ENCODE results near the gene MSL2.
"Not testable (repeated sequence)": the region's sequence is repeated elsewhere in the genome, so short reads cannot be mapped to it uniquely, and the experiment has no call there.

The MSL2 gene

DNA sequence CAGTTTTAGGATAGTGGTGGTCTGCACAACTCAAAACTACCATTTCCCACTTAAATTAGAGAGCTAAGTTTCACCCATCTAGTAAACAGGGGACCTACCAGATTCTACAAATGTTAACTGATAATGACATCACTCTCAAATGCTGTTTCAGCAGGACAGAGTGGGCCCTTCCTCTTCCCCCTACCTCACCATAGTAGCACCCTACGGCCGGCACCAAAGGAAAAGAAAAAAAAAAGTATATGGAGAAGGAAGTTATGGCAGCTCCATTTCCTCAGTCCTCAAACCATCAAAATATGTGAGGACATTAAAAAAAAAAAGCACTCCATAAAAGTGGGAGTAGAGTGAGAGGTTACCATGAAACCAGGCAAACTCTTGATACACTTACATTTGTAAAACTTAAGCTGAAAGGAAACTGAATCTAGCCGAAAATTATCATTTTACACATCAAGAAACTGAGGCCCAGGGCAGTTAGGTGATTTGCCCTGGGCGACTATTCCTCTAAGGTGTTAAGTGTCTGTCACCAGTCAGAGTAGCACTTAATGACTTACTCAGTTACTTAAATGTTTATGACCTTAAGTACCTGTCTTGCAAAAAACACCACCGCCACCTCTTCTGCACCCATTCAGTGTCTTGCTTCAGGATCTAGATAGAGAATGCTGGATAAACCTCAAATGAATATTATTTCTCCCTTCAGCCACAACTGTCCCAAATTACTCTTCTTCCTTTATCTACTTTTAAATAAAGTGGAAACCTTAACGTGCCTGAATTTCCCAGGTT lies 2.7 kb downstream of the MSL2 start:
- DNase-seq (ENCODE audit: low read depth), result peak; percentile 21

DNA sequence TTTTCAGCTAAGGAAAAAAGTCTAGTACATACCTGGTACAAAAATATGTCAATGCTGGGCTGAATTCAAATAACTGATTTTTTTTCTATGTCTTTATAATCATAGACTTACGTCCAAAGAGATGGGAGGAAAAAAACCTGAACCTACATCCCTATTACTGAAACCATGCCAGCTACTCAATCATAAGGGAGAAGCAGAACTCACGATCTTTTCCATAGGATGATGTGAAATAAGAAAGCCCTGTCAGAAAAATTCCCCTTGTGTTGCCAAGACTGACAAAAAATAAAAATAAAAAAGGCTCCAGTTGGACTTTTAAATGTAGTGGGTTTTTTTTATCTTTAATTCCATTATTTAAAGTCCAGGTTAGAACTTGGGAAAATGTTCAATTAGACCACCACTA lies 3.3 kb downstream of the MSL2 start:
- DNase-seq (ENCODE audit: low read depth), result peak; percentile 20

DNA sequence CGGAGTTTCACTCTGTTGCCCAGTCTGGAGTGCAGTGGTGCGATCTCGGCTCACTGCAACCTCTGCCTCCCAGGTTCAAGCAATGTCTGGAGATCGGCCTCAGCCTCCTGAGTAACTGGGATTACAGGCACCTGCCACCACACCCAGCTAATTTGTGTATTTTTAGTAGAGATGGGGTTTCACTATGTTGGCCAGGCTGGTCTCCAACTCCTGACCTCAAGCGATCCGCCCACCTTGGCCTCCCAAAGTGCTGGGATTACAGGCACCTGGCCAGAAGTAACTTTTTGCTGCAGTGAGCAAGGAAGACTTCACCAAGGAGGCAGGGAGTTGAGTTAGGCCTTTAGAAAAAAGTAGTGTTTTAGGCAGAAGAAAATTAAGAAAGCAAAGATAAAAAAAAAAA lies 3.9 kb downstream of the MSL2 start:
- DNase-seq (ENCODE audit: low read depth), result not testable (repeated sequence)

DNA sequence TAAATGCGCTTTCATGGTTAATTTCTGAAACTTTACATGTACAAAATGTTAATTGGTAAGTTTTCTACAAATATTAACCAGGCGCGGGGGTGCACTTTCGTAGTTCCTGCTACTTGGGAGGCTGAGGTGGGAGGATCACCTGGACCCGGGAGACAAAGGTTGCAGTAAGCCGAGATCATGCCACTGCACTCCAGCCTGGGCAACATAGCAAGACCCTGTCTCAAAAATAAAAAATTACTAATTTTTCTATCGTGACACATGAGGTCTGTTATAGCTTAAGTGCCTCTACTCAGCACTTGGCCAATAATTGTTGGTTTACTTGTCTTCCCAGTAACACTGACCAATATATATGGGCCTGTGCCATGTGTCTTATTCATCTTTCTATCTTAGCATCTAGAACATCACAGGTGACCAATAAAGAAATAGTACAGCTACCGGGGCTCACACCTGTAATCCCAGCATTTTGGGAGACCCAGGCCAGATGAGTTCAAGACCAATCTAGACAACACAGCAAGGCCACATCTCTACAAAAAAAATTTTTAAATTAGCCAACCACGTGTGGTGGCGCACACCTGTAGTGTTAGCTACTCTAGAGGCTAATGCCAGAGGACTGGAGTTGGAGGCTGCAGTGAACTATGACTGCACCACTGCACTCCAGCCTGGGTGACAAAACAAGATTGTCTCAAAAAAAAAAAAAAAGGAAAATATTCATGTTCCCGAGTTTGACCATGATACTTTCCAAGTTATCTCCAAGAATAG lies 6.1 kb downstream of the MSL2 start:
- no peak for DNase-seq (ENCODE audit: low read depth)

DNA sequence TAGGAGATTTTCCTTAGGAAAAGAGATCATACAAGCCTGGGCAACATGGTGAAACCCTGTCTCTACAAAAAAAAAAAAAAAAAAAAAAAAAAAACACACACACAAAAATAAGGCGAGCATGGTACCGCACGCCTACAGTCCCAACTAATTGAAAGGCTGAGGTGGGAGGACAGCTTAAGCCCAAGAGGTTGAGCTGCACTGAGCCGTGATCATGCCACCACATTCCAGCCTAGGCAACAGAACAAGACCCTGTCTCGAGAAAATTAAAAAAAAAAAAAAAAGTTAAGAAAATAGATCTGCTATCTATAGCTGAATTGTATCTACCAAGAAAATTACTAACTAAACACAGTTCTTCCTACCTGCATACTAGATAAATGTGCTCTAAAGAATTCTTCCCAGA lies 7.1 kb downstream of the MSL2 start:
- no peak for DNase-seq (ENCODE audit: low read depth)

DNA sequence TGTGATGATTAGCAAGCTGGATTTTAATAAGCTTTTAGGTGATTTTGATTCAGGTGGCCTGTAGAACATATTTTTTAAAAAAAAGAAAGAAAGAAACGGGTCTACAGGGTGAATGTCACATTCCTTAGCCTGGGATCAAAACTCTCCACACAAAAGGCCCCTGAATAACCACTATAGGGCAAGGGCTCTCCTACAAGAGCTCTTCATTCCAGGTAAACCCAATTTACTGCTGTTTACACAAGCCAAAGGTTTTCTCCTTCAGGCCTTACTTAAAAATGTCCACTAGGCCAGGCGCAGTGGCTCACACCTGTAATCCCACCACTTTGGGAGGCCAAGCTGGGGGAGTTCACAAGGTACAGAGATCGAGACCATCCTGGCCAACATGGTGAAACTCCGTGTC lies 8.3 kb downstream of the MSL2 start:
- no peak for DNase-seq (ENCODE audit: low read depth)

DNA sequence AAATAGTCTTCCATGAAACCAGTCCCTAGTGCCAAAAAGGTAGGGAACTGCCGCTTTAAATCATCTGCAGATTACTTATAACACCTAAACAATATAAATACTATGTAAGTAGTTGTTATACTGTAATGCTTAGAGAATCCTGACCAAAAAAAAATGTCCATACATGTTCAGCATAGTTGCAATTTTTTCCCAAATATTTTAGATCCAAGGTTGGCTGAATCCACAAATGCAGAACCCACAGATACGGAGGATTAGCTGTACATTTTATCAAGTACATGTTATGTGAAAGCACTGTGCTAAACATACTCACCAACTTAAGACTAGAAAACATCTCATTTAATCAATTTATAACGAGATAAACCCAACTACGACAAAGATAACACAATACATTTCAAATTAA lies 9.3 kb downstream of the MSL2 start:
- peak; percentile 91 for DNase-seq (ENCODE audit: low read depth)

DNA sequence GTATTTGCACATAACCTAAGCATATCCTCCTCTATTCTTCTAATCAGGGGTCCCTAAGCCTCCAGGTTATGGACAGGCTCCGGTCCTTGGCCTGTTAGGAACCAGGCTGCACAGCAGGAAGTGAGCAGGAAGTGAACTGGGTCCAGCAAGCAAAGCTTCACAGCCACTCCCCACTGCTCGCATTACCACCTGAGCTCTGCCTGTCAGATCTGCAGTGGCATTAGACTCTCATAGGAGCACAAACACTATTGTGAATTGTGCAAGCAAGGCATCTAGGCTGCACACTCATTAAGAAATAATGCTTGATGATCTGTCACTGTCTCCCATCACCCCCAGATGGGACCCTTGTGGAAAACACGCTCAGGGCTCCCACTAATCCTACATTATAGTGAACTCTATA lies 9.8 kb downstream of the MSL2 start:
- peak; percentile 51 for DNase-seq (ENCODE audit: low read depth)

DNA sequence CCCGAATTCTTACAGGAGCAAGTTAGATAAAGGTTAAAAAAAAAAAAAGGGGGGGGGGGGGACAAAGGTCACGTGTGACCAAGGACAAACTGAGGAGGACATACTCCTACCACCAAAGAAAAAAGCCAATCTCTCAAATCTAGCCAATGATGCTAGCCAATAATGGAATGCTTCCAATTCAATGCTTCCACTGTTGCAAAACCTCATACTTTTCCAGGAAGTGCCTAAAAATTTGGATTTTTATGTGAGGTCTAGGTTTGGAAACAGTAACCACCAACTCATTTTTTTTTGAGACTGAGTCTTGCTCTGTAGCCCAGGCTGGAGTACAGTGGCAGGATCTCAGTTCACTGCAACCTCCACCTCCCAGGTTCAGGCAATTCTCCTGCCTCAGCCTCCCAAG lies 11.4 kb downstream of the MSL2 start:
- no peak for DNase-seq (ENCODE audit: low read depth)

DNA sequence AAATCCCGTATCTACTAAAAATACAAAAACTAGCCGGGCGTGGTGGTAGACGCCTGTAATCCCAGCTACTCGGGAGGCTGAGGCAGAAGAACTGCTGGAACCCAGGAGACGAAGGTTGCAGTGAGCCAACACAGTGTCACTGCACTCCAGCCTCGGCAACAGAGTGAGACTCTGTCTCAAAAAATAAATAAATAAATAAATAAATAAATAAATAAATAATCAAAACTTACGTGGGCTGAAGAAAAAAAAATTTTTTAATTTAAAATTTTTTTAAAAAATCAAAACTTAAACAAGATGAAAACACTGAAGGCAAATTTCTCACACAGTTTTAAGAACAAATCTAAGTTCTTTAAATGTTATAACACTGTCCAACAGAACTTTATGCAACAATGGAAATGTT lies 14.4 kb downstream of the MSL2 start:
- DNase-seq (ENCODE audit: low read depth), result no peak

DNA sequence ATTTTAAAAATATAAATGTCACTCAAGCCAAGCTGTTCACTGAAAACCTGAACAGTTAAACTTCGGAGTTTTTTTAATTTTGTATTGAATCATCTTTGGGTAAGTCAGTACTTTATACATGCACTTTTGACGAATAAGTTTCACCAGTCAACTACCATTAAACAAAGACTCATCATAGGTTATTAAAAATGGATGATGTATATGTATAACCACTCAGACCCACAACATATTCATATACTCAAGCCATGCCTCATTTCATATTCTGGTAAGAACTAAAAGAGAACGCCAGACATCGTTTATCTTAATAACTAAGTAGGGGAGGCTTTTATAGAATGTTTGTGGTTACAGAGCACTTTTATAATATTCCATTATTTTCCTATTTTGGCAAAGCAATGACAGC lies 18.3 kb downstream of the MSL2 start:
- DNase-seq (ENCODE audit: low read depth), result peak; percentile 39

DNA sequence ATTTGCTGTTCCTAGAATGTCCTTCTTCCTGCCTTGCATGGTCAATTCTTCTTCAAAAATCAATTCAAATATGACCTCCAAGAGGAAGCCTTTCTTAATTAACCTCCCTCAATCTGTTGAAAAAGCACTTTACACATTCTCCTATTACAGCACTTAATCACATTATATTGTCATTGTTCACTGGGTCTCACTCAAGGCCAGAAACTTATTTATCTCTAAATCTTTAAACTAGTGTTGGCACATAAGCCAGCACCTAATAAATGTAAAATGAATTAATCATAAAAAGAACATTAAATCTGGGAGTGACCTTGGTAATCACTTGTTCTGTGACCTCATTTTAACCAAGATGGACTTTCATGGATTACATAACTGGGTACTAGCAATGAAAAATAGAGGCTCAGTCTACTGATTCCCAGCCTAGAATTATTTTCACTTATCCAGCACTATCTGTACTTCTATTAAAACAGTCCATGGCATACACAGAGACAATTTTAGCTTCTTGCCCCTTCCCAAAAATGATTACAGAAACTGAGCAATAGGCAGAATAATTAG lies 22.1 kb downstream of the MSL2 start:
- DNase-seq (ENCODE audit: low read depth), result no peak

DNA sequence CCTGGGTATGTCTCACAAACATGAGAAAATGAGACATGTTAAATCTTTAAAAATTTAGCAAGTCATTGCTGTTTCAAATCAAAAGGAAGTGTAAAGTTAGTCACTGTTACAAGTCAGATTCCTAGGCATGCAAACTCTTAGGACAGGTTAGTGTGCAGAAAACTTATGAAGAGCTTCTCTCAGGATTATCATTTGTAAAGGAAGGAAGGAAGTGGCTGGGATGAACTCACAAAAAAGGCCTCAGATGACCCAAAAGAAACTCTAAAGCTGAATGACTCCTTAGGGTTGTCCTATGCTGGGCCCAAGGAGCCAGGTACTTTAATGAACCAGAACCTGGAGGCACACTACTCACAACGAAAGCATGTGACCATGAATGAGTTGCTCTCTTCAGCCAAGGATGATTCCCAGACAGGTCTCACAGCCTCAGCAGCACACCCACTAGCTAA lies 25.0 kb downstream of the MSL2 start:
- DNase-seq (ENCODE audit: low read depth), result no peak

DNA sequence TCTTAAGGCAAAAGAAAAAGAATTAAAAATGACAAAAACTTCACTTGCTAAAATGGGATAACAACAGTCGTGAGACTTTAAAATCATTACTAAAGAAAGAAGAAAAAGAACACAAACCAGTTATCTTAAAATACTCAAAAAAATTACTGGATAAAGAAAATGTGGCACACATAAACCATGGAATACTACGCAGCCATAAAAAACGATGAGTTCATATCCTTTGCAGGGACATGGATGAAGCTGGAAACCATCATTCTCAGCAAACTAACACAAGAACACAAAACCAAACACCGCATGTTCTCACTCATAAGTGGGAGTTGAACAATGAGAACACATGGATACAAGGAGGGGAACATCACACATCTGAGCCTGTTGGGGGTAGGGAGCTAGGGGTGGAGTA lies 27.9 kb downstream of the MSL2 start:
- not testable (repeated sequence) for DNase-seq (ENCODE audit: low read depth)

DNA sequence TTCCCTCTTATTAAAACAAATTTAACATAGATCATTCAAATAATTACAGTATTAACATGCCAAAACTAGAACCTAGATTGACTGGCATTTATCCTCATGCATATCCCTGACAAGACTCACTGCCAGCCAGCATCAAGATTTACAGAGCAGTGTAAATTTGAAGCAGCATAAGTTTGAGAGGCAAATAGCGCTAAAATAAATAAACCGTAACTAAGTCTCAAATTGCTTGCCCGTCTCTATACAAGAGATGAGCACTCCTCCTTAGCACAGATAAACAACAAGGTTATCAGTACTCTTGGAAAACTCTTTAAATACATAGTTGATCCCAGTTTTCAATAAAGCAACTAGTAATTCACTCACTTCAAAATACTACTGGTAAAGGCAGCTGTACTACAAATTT lies 29.6 kb downstream of the MSL2 start:
- no peak for DNase-seq (ENCODE audit: low read depth)

DNA sequence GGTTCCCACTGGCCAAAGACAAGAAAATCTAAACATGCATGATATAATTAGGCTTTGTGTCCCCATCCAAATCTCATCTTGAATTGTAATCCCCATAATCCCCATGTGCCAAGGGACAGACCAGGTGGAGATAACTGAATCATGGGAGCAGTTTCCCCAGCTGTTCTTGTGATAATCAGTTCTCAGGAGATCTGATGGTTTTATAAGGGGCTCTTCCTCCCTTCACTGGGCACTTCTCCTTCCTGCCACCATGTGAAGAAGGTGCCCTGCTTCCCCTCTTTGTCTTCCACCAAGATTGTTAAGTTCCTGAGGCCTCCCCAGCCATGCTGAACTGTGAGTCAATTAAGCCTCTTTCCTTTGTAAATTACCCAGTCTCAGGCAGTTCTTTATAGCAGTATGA lies 32.5 kb downstream of the MSL2 start:
- not testable (repeated sequence) for DNase-seq (ENCODE audit: low read depth)

DNA sequence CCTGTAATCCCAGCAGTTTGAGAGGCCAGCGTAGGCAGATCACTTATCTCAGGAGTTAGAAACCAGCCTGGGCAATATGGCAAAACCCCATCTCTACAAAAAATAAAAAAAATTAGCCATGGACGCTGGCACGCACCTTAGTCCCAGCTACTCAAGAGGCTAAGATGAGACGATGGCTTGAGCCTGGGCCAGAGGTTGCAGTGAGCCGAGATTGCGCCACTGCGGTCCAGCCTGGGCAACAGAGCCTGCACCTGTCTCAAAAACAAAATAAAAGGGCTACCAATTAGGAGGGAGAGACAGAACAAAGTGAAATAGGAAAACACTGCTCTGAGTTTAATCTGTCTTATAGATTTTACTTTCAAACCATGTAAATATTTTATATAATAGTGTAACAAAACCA lies 33.8 kb downstream of the MSL2 start:
- DNase-seq (ENCODE audit: low read depth), result no peak

DNA sequence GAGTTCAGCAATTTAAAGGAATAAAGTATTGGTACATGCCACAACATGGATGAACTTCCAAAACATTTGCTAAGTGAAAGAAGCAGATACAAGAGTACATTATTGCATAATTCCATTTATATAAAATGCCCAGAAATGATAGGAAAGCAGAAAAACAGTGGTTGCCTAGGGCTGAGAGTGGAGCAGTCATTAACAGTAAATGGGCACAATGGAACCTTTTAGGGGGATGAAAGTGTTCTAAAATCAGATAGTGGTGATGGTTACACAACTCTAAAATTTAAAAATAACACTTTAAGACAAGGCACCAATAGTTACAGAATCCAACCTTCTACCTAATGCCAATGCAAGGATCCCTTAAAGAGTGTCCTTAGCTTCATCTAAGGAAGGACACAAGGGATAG lies 34.6 kb downstream of the MSL2 start:
- DNase-seq (ENCODE audit: low read depth), result no peak

DNA sequence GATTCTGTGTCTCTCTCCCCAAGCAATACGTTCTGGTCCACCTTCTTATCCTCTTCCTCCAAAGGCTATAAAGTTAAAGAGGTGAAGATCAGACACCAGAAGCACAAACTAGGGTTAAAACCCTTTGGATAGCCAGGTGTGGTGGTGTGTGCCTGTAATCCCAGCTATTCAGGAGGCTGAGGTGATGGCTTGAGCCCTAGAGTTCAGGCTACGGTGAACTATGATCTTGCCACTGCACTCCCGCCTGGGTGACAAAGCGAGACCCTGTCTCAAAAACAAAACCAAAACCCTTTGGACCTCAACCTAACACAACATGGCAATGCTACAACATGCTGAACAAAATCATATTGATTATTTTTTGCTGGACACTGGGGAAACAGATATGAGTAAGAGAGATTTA lies 43.2 kb downstream of the MSL2 start:
- DNase-seq (ENCODE audit: low read depth), result no peak

DNA sequence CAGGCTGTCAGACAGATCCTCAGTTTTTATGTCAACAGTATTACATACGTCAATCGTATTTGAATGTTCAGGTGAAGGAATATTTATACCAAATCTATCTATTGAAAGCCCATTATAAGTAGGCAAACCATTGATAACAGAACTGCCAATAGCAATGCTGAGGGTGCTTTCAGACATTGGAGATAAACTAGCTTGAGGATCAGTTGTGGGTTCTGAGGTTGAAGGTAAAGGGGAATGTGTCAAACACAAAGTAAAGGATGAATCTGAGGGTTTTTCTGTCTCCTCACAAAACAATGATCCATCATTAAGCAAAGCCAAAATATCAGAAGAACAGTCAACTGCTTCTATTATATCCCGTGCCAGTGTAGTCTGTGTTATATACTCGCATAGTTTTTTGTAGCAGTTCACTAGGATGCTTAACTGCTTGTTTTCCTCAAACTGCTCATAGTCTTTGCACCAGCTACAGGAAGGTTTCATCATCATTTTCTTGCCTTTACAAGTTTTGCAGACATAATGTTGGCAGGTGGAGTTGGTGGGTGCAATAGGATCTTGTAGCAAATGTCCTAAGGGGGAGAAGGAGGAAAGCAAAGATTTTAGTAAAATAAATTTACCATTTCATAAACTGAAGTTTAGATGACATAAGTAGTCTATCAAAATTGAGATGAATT lies 43.8 kb downstream of the MSL2 start:
- DNase-seq (ENCODE audit: low read depth), result no peak

DNA sequence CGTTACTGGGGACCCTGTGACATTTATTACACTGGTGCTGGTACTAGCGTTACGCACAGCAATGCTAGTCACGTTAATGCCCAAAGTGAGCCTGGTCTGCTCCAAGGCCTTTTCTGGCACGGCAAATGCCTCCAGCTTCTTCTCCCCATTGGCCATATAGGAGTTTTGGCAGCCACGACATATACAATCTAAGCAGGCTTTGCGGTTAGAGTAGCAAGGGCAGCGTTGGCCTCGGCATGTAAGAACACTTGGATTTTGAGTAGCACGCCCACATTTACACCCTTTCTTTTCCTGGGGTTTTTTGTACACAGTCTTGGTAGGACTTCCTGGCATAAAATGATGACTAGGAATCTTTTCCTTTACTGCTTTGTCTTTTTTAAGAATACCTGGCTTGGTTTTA lies 44.9 kb downstream of the MSL2 start:
- no peak for DNase-seq (ENCODE audit: low read depth)

DNA sequence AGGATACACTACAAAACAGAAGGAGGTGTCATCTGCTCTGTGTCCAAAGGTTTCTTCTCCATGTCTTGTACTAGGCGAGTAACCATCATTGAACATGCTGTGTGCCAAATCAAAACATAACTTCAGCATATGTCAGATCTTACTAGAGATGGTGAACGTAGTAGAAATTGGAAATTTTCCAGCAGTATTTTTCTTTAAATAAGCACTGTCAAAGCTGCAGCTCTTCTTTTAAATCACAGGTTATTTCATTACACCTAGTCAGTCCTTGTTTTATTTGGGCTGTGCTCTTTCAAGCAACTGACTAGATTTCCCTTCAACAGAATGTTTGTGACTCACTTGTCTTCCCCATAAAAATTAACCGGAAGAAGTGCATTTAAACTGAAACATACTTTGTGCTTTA lies 46.5 kb downstream of the MSL2 start:
- no peak for DNase-seq (ENCODE audit: low read depth)
